Caco-2 (cell line): ENCODE results near the gene PLEKHA6. TPM values are rescaled to one million over a fixed set of nuclear protein-coding genes. Genes with fewer than 3 reads are reported as not detected.

Experiments used
- BruUV-seq: library from RNA; stranded (reverse); fragments of 400-500 nt; replicated peaks from 2 replicates; lab custom pipeline; 2021; lab: Mats Ljungman, UMichigan
- CTCF ChIA-PET: fragments of 300-600 bp; sonication (Branson Sonifier 250); formaldehyde crosslinking; loops from one replicate; lab custom pipeline; 2022; ENCODE audit warnings: antibody characterized with exemption; lab: Charles Lee
- POLR2A ChIA-PET: fragments of 300-600 bp; sonication (Branson Sonifier 250); formaldehyde crosslinking; loops from one replicate; lab custom pipeline; 2022; ENCODE audit warnings: antibody characterized with exemption; lab: Charles Lee
- DNase-seq, 2 experiments: peaks; one replicate each; pipeline versions ENCODE4 v3.0.0 to v3.0.0-alpha.2; 2020 to 2022
- H3K27me3 ChIP-seq: replicated peaks from 2 replicates; pipeline ENCODE4 v1.6.0; 2011; ENCODE audit warnings: low read length; ENCODE audit not compliant: control insufficient read depth, insufficient read depth
- H3K36me3 ChIP-seq: 2 replicates; pipeline ENCODE4 v1.5.1; 2011; ENCODE audit warnings: low read length; ENCODE audit not compliant: control insufficient read depth, insufficient read depth
- H3K4me1 ChIP-seq: fragments of 250-450 bp; sonication (Bioruptor Pico); 2 replicates; pipeline ENCODE4 v1.5.1; 2020; ENCODE audit warnings: mild to moderate bottlenecking
- H3K4me3 ChIP-seq: 2 replicates; pipeline ENCODE4 v1.5.1; 2011; ENCODE audit warnings: low read depth, mild to moderate bottlenecking, control low read depth, low read length
- H3K9me3 ChIP-seq: fragments of 250-450 bp; sonication (Bioruptor Pico); 2 replicates; pipeline ENCODE4 v1.5.1; 2020; ENCODE audit warnings: mild to moderate bottlenecking, moderate library complexity
- H3K27ac Mint-ChIP-seq: one replicate; pipeline ENCODE4 v1.8.0; 2022; ENCODE audit warnings: mixed read lengths; ENCODE audit not compliant: unreplicated experiment
- H3K27me3 Mint-ChIP-seq: one replicate; pipeline ENCODE4 v1.8.0; 2022; ENCODE audit warnings: mixed read lengths; ENCODE audit not compliant: insufficient read depth, unreplicated experiment
- H3K36me3 Mint-ChIP-seq: one replicate; pipeline ENCODE4 v1.8.0; 2022; ENCODE audit warnings: mild to moderate bottlenecking, mixed read lengths; ENCODE audit not compliant: insufficient read depth, unreplicated experiment
- H3K4me1 Mint-ChIP-seq: one replicate; pipeline ENCODE4 v1.8.0; 2022; ENCODE audit warnings: low read depth, mixed read lengths; ENCODE audit not compliant: unreplicated experiment
- H3K4me3 Mint-ChIP-seq: one replicate; pipeline ENCODE4 v1.8.0; 2022; ENCODE audit warnings: mild to moderate bottlenecking, moderate library complexity, mixed read lengths; ENCODE audit not compliant: unreplicated experiment
- H3K9me3 Mint-ChIP-seq: one replicate; pipeline ENCODE4 v1.8.0; 2022; ENCODE audit warnings: mixed read lengths; ENCODE audit not compliant: unreplicated experiment
- intact Hi-C: fragments of 100-400 bp; cut with micrococcal nuclease; formaldehyde crosslinking; loops from one replicate; pipeline ENCODE4 v1.10.0; 2022; ENCODE audit not compliant: unreplicated experiment
- total RNA-seq: library from RNA; stranded (reverse); gene quantifications from 2 replicates; pipeline ENCODE4 v1.2.3, GENCODE V29; 2022
- TF ChIP-seq, protein P1 (sequence below), 2 experiments: fragments of 200-600 bp in 1 of 2; IDR thresholded peaks; 1 replicate in 1 of 2; 2 replicates in 1 of 2; pipeline versions ENCODE4 v1.5.1 to v1.8.0; 2011 to 2022; ENCODE audit warnings: antibody characterized with exemption in 1 of 2, control low read depth in 1 of 2, inconsistent platforms in 1 of 2, low read depth in 1 of 2, low read length in 1 of 2, mild to moderate bottlenecking in 1 of 2, moderate library complexity in 1 of 2; ENCODE audit not compliant: insufficient read depth in 1 of 2, severe bottlenecking in 1 of 2, unreplicated experiment in 1 of 2

Gene PLEKHA6
- total RNA-seq, 1 experiment from 2014 or later: 18.8 TPM

DNA sequence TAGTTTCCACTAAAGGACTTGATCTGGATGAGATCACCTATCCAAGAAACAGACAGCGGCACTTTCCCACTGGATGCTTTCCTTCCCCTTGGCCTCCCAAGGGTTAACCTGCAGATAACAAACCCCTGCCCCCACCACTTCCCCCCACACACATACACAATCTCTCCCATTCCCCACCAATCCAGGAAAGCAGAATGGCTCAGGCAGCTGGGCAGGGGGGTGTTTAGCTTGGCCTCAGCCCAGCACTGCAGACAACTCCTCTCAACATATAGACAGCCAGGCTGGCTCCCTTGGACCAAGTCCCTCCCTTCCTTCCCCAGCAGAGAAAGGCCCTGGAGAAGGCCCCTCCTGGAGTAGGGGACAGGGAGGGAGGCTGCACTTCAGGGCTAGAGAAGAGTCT, 24.6 kb downstream of the PLEKHA6 start:
- H3K4me1 Mint-ChIP-seq: peaks cover 7% of the 10 kb centered on the region
- H3K9me3 ChIP-seq: no peaks in the 10 kb centered on the region
- DNase-seq: no peak
- H3K36me3 ChIP-seq: no peaks in the 10 kb centered on the region
- H3K9me3 Mint-ChIP-seq: no peaks in the 10 kb centered on the region
- H3K4me1 ChIP-seq: no peaks in the 10 kb centered on the region
- intact Hi-C loops: no loop called here
- H3K4me3 Mint-ChIP-seq: no peak overlapping the region
- ChIA-PET POLR2A (no interaction called here), CTCF (no interaction called here)
- TF ChIP-seq, protein P1, sequence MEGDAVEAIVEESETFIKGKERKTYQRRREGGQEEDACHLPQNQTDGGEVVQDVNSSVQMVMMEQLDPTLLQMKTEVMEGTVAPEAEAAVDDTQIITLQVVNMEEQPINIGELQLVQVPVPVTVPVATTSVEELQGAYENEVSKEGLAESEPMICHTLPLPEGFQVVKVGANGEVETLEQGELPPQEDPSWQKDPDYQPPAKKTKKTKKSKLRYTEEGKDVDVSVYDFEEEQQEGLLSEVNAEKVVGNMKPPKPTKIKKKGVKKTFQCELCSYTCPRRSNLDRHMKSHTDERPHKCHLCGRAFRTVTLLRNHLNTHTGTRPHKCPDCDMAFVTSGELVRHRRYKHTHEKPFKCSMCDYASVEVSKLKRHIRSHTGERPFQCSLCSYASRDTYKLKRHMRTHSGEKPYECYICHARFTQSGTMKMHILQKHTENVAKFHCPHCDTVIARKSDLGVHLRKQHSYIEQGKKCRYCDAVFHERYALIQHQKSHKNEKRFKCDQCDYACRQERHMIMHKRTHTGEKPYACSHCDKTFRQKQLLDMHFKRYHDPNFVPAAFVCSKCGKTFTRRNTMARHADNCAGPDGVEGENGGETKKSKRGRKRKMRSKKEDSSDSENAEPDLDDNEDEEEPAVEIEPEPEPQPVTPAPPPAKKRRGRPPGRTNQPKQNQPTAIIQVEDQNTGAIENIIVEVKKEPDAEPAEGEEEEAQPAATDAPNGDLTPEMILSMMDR (IDR thresholded peaks at IDR 0.05; ENCODE audit: insufficient read depth in 1 of 2, low read depth in 1 of 2, low read length in 1 of 2, severe bottlenecking in 1 of 2, unreplicated experiment in 1 of 2): no peak
- BruUV-seq: no TSS peak
- H3K27me3 Mint-ChIP-seq: no peaks in the 10 kb centered on the region
- no peak overlapping the region for H3K4me3 ChIP-seq
- no peaks in the 10 kb centered on the region for H3K27me3 ChIP-seq
- H3K27ac Mint-ChIP-seq: no peak overlapping the region
- H3K36me3 Mint-ChIP-seq: no peaks in the 10 kb centered on the region

GRCh38 chr1:204334455-204334854, 25.3 kb downstream of the PLEKHA6 start:
- intact Hi-C loops: no loop called here
- no peak overlapping the region for H3K27ac Mint-ChIP-seq
- BruUV-seq: no TSS peak
- Histone ChIP-seq H3K9me3 (no peaks in the 10 kb centered on the region), H3K36me3 (no peaks in the 10 kb centered on the region), H3K4me3 (no peak overlapping the region), H3K27me3 (no peaks in the 10 kb centered on the region), H3K4me1 (no peaks in the 10 kb centered on the region)
- H3K4me1 Mint-ChIP-seq: peaks cover 7% of the 10 kb centered on the region
- H3K36me3 Mint-ChIP-seq: no peaks in the 10 kb centered on the region
- no peaks in the 10 kb centered on the region for H3K9me3 Mint-ChIP-seq
- ChIA-PET POLR2A (no interaction called here), CTCF (no interaction called here)
- no peak for DNase-seq
- H3K4me3 Mint-ChIP-seq: no peak overlapping the region
- no peaks in the 10 kb centered on the region for H3K27me3 Mint-ChIP-seq
- TF ChIP-seq, protein P1 (IDR thresholded peaks at IDR 0.05; ENCODE audit: insufficient read depth in 1 of 2, low read depth in 1 of 2, low read length in 1 of 2, severe bottlenecking in 1 of 2, unreplicated experiment in 1 of 2): no peak

DNA sequence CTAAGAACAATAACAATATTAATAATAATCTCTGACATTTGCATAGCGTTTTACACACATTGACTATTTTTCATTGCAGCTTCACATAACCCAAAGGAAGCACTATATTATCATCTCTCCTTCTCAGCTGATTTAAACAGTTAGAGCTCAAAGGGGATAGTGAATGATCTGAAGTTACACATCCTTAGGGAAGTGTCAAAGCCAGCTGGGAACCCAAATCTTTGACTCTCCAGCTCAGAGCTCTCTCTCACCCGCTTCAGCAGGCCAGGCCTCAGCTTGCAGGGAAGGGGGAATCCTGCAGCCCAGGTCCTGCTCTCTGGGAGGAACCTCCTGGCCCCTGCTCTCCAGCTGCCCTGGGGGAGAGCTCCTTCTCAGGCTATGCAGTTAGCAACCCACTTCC, 26.3 kb downstream of the PLEKHA6 start:
- no peaks in the 10 kb centered on the region for H3K9me3 Mint-ChIP-seq
- no peaks in the 10 kb centered on the region for H3K27me3 ChIP-seq
- no TSS peak for BruUV-seq
- no peaks in the 10 kb centered on the region for H3K27me3 Mint-ChIP-seq
- H3K9me3 ChIP-seq: no peaks in the 10 kb centered on the region
- H3K4me1 ChIP-seq: no peaks in the 10 kb centered on the region
- TF ChIP-seq, protein P1 (IDR thresholded peaks at IDR 0.05; ENCODE audit: insufficient read depth in 1 of 2, low read depth in 1 of 2, low read length in 1 of 2, severe bottlenecking in 1 of 2, unreplicated experiment in 1 of 2): no peak
- DNase-seq: no peak
- POLR2A ChIA-PET: no interaction called here
- peaks cover 7% of the 10 kb centered on the region for H3K4me1 Mint-ChIP-seq
- H3K36me3 Mint-ChIP-seq: no peaks in the 10 kb centered on the region
- no peaks in the 10 kb centered on the region for H3K36me3 ChIP-seq
- H3K4me3 ChIP-seq: no peak overlapping the region
- H3K4me3 Mint-ChIP-seq: no peak overlapping the region
- H3K27ac Mint-ChIP-seq: no peak overlapping the region
- intact Hi-C loops: no loop called here
- CTCF ChIA-PET: interaction anchor here (0.9 kb wide), 1 partner anchor 29 kb away, joined by 3 read pairs; no protein-coding TSS in a partner anchor
